K562 (cell line): Measurements from ENCODE around the gene RTBDN. TPM values are rescaled to one million over a fixed set of nuclear protein-coding genes. Genes with fewer than 3 reads are reported as not detected.

Experiments used
- ARID2 ChIP-seq: fragments of 450-650 bp; IDR thresholded peaks from 2 replicates; pipeline ENCODE4 v1.6.1; 2017; ENCODE audit warnings: antibody characterized with exemption, mild to moderate bottlenecking
- ATF1 ChIP-seq, 2 experiments: fragments of 450-650 bp in 1 of 2; IDR thresholded peaks; 2 replicates each; pipeline ENCODE4 v1.6.1; 2016; ENCODE audit warnings: missing compliant biosample characterization in 1 of 2, missing genetic modification characterization in 1 of 2
- CBFA2T3 ChIP-seq: fragments of 450-650 bp; IDR thresholded peaks from 2 replicates; pipeline ENCODE4 v1.6.1; 2017
- CBFB ChIP-seq: sonication (generic); formaldehyde crosslinking; IDR thresholded peaks from 2 replicates; pipeline ENCODE4 v1.4.0; 2020; ENCODE audit warnings: mild to moderate bottlenecking, missing genetic modification reagents
- CCAR2 ChIP-seq: fragments of 200-400 bp; formaldehyde crosslinking; IDR thresholded peaks from 2 replicates; pipeline ENCODE4 v1.6.1; 2017; ENCODE audit warnings: mild to moderate bottlenecking, low read depth, low read length
- COPS2 ChIP-seq: fragments of 450-650 bp; conservative IDR thresholded peaks from 2 replicates; pipeline ENCODE4 v1.6.1; 2016; ENCODE audit warnings: mild to moderate bottlenecking, moderate library complexity
- DPF2 ChIP-seq: fragments of 450-650 bp; IDR thresholded peaks from 2 replicates; pipeline ENCODE4 v1.6.1; 2016
- EGR1 ChIP-seq: fragments of 450-650 bp; conservative IDR thresholded peaks from 2 replicates; pipeline ENCODE4 v1.6.1; 2017; ENCODE audit warnings: mild to moderate bottlenecking
- ESRRA ChIP-seq: fragments of 450-650 bp; IDR thresholded peaks from 2 replicates; pipeline ENCODE4 v1.6.1; 2014; ENCODE audit warnings: low read depth, mild to moderate bottlenecking, moderate library complexity, borderline replicate concordance
- HDAC3 ChIP-seq: fragments of 450-650 bp; IDR thresholded peaks from 2 replicates; pipeline ENCODE4 v1.6.1; 2018; ENCODE audit warnings: borderline replicate concordance, mild to moderate bottlenecking, moderate library complexity; ENCODE audit not compliant: partially characterized antibody
- HLTF ChIP-seq: fragments of 450-650 bp; IDR thresholded peaks from 2 replicates; pipeline ENCODE4 v1.6.1; 2016
- KAT8 ChIP-seq: fragments of 450-650 bp; IDR thresholded peaks from 2 replicates; pipeline ENCODE4 v1.6.1; 2016; ENCODE audit warnings: low read depth, mild to moderate bottlenecking
- L3MBTL2 ChIP-seq: fragments of 450-650 bp; IDR thresholded peaks from 2 replicates; pipeline ENCODE4 v1.6.1; 2016; ENCODE audit warnings: mild to moderate bottlenecking, moderate library complexity
- NCOA4 ChIP-seq: fragments of 450-650 bp; IDR thresholded peaks from 2 replicates; pipeline ENCODE4 v1.6.1; 2018; ENCODE audit warnings: mild to moderate bottlenecking; ENCODE audit not compliant: partially characterized antibody
- NCOA6 ChIP-seq: fragments of 450-650 bp; IDR thresholded peaks from 2 replicates; pipeline ENCODE4 v1.6.1; 2017; ENCODE audit warnings: mild to moderate bottlenecking
- NFE2L1 ChIP-seq: fragments of 450-650 bp; IDR thresholded peaks from 2 replicates; pipeline ENCODE4 v1.6.1; 2016; ENCODE audit warnings: missing genetic modification characterization, low read depth, mild to moderate bottlenecking, missing compliant biosample characterization, moderate library complexity, borderline replicate concordance
- NFIX ChIP-seq: fragments of 250-450 bp; sonication (Bioruptor Pico); IDR thresholded peaks from 2 replicates; pipeline ENCODE4 v1.4.0; 2020; ENCODE audit warnings: low read depth, mild to moderate bottlenecking, moderate library complexity
- POLR2AphosphoS2 ChIP-seq: IDR thresholded peaks from 2 replicates; pipeline ENCODE4 v1.6.1; 2012; ENCODE audit warnings: low read length, improper control_type of control experiment
- PPARD ChIP-seq: fragments of 250-450 bp; sonication (Bioruptor Pico); IDR thresholded peaks from 2 replicates; pipeline ENCODE4 v1.8.0; 2022; ENCODE audit warnings: inconsistent platforms, mild to moderate bottlenecking, moderate library complexity
- RBM17 ChIP-seq: fragments of 200-400 bp; formaldehyde crosslinking; IDR thresholded peaks from 2 replicates; pipeline ENCODE4 v1.6.1; 2017; ENCODE audit warnings: low read depth, mild to moderate bottlenecking, low read length, borderline replicate concordance
- TAF9B ChIP-seq: fragments of 450-650 bp; IDR thresholded peaks from 2 replicates; pipeline ENCODE4 v1.6.1; 2018; ENCODE audit warnings: mild to moderate bottlenecking; ENCODE audit not compliant: partially characterized antibody
- TARDBP ChIP-seq: fragments of 450-650 bp; IDR thresholded peaks from 2 replicates; pipeline ENCODE4 v1.6.1; 2016
- TBP ChIP-seq: optimal IDR thresholded peaks from 2 replicates; pipeline ENCODE3; 2011; ENCODE audit warnings: low read depth, low read length, improper control_type of control experiment
- ZFP36 ChIP-seq: fragments of 150-350 bp; IDR thresholded peaks from 2 replicates; pipeline ENCODE4 v1.6.1; 2018; ENCODE audit warnings: low read length, low read depth; ENCODE audit not compliant: partially characterized antibody
- ZFX ChIP-seq: sonication (generic); formaldehyde crosslinking; IDR thresholded peaks from 2 replicates; pipeline ENCODE4 v1.8.0; 2022; ENCODE audit warnings: mild to moderate bottlenecking, missing genetic modification reagents, moderate library complexity
- ZNF124 ChIP-seq: sonication (generic); formaldehyde crosslinking; IDR thresholded peaks from 2 replicates; pipeline ENCODE4 v1.8.1; 2022; ENCODE audit warnings: missing genetic modification reagents
- ZNF347 ChIP-seq: fragments of 450-650 bp; formaldehyde crosslinking; IDR thresholded peaks from 2 replicates; pipeline ENCODE4 v1.4.0; 2020; ENCODE audit warnings: low read depth, mild to moderate bottlenecking, moderate library complexity
- ZNF707 ChIP-seq: fragments of 250-450 bp; sonication (Bioruptor Pico); conservative IDR thresholded peaks from 2 replicates; pipeline ENCODE4 v1.8.0; 2022; ENCODE audit warnings: inconsistent platforms, mild to moderate bottlenecking, moderate library complexity
- polyA plus RNA-seq, 8 experiments: library from polyadenylated mRNA; depleted of rRNA in 4 of 8; stranded (reverse) in 5 of 8; unstranded in 3 of 8; fragments of >200 nt; fragmentation: Nextera tagmentation in 2 of 8; fragmentation: Illumina TruSeq in 1 of 8; extraction: Ambion mirVana in 2 of 8; extraction: Trizol in 1 of 8; gene quantifications; 2 replicates each; pipeline versions ENCODE4 v1.2.1 to v1.2.3, GENCODE V29; 2011 to 2014; ENCODE audit warnings: inconsistent platforms in 1 of 8, missing spikeins in 1 of 8
- total RNA-seq, 7 experiments: library from RNA; depleted of rRNA in 6 of 7; stranded (reverse); fragments of >200 nt in 6 of 7; fragmentation: Illumina TruSeq in 2 of 7; extraction: Trizol in 2 of 7; gene quantifications; 2 replicates each; pipeline versions ENCODE4 v1.2.1 to v1.2.3, GENCODE V29; 2011 to 2021; ENCODE audit warnings: low replicate concordance in 1 of 7
- TF ChIP-seq, protein P1 (sequence below): fragments of 250-450 bp; sonication (Bioruptor Pico); IDR thresholded peaks from 2 replicates; pipeline ENCODE4 v1.8.0; 2022; ENCODE audit warnings: moderate library complexity, mild to moderate bottlenecking, inconsistent platforms
- TF ChIP-seq, protein P2 (sequence below): fragments of 250-450 bp; sonication (Bioruptor Pico); IDR thresholded peaks from 2 replicates; pipeline ENCODE4 v1.9.0; 2021; ENCODE audit warnings: mild to moderate bottlenecking, inconsistent platforms

Gene RTBDN
- total and polyA plus RNA-seq, 9 of the 15 experiments (the other 6 are each of a cell fraction or from before 2014, with no cell fraction given): 0.20 to 2.3 (median 0.72) TPM; not detected in 1

GRCh38 chr19:12793290-12794195, 40.8 kb downstream of the RTBDN start (continued):
- TF ChIP-seq NCOA4 (no peak), NCOA6 (no peak), CBFA2T3 (no peak), ARID2 (no peak), ZNF707 (CRISPR knock-in tag) (no peak), PPARD (no peak), NFIX (CRISPR knock-in tag) (no peak), ZNF124 (CRISPR knock-in tag) (no peak), TARDBP (0 out of 2 replicates have a peak, but pooled peaks have one; percentile 38), HDAC3 (no peak), CBFB (CRISPR knock-in tag) (no peak), CCAR2 (no peak), HLTF (no peak), L3MBTL2 (peak; percentile 93), NFE2L1 (tag) (no peak), EGR1 (peak; percentile 75), ESRRA (peak; percentile 60; the same call in 1 of the 2 replicates), ZFP36 (peak; percentile 92), TBP (no peak), ATF1 (CRISPR knock-in tag; IDR thresholded peaks at IDR 0.05) (no peak; the same call in 1 of the 2 replicates), ATF1 (tag; IDR thresholded peaks at IDR 0.05) (peak; percentile 94), RBM17 (no peak), TAF9B (no peak), ZFX (CRISPR knock-in tag) (peak; percentile 44; the same call in 1 of the 2 replicates), POLR2AphosphoS2 (peak; percentile 91), COPS2 (no peak), DPF2 (no peak), KAT8 (no peak), ZNF347 (CRISPR knock-in tag) (no peak)
- TF ChIP-seq, protein P1, sequence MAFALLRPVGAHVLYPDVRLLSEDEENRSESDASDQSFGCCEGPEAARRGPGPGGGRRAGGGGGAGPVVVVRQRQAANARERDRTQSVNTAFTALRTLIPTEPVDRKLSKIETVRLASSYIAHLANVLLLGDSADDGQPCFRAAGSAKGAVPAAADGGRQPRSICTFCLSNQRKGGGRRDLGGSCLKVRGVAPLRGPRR (CRISPR knock-in tag): no peak
- TF ChIP-seq, protein P2, sequence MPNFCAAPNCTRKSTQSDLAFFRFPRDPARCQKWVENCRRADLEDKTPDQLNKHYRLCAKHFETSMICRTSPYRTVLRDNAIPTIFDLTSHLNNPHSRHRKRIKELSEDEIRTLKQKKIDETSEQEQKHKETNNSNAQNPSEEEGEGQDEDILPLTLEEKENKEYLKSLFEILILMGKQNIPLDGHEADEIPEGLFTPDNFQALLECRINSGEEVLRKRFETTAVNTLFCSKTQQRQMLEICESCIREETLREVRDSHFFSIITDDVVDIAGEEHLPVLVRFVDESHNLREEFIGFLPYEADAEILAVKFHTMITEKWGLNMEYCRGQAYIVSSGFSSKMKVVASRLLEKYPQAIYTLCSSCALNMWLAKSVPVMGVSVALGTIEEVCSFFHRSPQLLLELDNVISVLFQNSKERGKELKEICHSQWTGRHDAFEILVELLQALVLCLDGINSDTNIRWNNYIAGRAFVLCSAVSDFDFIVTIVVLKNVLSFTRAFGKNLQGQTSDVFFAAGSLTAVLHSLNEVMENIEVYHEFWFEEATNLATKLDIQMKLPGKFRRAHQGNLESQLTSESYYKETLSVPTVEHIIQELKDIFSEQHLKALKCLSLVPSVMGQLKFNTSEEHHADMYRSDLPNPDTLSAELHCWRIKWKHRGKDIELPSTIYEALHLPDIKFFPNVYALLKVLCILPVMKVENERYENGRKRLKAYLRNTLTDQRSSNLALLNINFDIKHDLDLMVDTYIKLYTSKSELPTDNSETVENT (CRISPR knock-in tag): 0 out of 2 replicates have a peak, but pooled peaks have one; percentile 25
